Adrenal gland (tissue), 5 donors: Measurements from ENCODE around the gene FLG2.
"Not testable (repeated sequence)": the region's sequence is repeated elsewhere in the genome, so short reads cannot be mapped to it uniquely, and the experiment has no call there.

Experiments
- POLR2A ChIP-seq, 2 donors: fragments of 450-650 bp; IDR thresholded peaks; one replicate each; pipeline ENCODE4 v1.6.1; 2017; ENCODE audit warnings: antibody characterized with exemption in 2 of 2, mild to moderate bottlenecking in 2 of 2, moderate library complexity in 1 of 2
- TF ChIP-seq, protein P1 (sequence below), 6 experiments: fragments of 450-650 bp in 4 of 6; fragments of 200-600 bp in 2 of 6; sonication (generic) in 1 of 6; IDR thresholded peaks; 1 replicate in 5 of 6; 2 replicates in 1 of 6; pipeline versions ENCODE4 v1.5.1 to v1.8.0; 2016 to 2021; ENCODE audit warnings: antibody characterized with exemption in 6 of 6, mild to moderate bottlenecking in 2 of 6, moderate library complexity in 1 of 6
- donor health status: DM: no; HTN: no; CAD: no.

DNA sequence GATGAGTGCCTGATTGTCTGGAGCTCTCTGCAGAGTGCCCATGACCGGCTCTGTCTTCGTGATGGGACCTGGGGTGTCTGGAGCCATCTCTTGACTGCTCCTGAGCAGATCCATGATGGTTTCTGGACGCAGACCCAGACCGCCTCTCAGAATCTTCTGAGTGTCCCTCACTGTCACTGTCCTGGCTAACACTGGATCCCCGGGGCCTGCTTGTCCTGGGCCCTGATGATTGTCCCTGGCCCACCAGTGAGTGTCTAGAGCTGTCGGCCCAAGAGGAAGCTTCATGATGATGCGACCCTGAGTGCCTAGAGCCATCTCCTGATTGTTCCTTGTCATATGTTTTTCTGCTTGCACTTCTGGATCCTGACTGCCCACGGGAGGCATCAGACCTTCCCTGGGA lies 51.8 kb downstream of the FLG2 start:
- not testable (repeated sequence) for TF ChIP-seq POLR2A (IDR thresholded peaks at IDR 0.05)
- TF ChIP-seq, protein P1, sequence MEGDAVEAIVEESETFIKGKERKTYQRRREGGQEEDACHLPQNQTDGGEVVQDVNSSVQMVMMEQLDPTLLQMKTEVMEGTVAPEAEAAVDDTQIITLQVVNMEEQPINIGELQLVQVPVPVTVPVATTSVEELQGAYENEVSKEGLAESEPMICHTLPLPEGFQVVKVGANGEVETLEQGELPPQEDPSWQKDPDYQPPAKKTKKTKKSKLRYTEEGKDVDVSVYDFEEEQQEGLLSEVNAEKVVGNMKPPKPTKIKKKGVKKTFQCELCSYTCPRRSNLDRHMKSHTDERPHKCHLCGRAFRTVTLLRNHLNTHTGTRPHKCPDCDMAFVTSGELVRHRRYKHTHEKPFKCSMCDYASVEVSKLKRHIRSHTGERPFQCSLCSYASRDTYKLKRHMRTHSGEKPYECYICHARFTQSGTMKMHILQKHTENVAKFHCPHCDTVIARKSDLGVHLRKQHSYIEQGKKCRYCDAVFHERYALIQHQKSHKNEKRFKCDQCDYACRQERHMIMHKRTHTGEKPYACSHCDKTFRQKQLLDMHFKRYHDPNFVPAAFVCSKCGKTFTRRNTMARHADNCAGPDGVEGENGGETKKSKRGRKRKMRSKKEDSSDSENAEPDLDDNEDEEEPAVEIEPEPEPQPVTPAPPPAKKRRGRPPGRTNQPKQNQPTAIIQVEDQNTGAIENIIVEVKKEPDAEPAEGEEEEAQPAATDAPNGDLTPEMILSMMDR (IDR thresholded peaks at IDR 0.05): not testable (repeated sequence)
